GM21390 (cell line): Measurements from ENCODE around the gene NUP153.
"Not testable (repeated sequence)": the region's sequence is repeated elsewhere in the genome, so short reads cannot be mapped to it uniquely, and the experiment has no call there.

Source experiments
- ATAC-seq: cut with Tn5 transposase; IDR thresholded peaks from one replicate; pipeline ENCODE4 v1.9.1; 2021; ENCODE audit not compliant: unreplicated experiment

Gene NUP153

GRCh38 chr6:17714879-17715851 is 8.4 kb upstream of the NUP153 start:
- ATAC-seq = peak; percentile 89

- ATAC-seq = no peak
Measured at GRCh38 chr6:17714177-17714576, 7.5 kb upstream of the NUP153 start.

- no peak for ATAC-seq
Measured at GRCh38 chr6:17712576-17712975, 5.9 kb upstream of the NUP153 start.

- ATAC-seq = no peak
Measured at GRCh38 chr6:17710331-17710730, 3.6 kb upstream of the NUP153 start.

- no peak for ATAC-seq
Measured at GRCh38 chr6:17709476-17709875, 2.8 kb upstream of the NUP153 start.

- not testable (repeated sequence) for ATAC-seq
Measured at GRCh38 chr6:17708035-17708434, 1.3 kb upstream of the NUP153 start.

GRCh38 chr6:17707371-17707651 is 586 bp upstream of the NUP153 start:
- no peak for ATAC-seq

- ATAC-seq = peak; percentile 52
Measured at GRCh38 chr6:17705778-17706579, 746 bp downstream of the NUP153 start.

GRCh38 chr6:17705428-17705777 is 1.3 kb downstream of the NUP153 start:
- no peak for ATAC-seq

GRCh38 chr6:17703256-17703694 is 3.5 kb downstream of the NUP153 start:
- ATAC-seq = no peak

- ATAC-seq = no peak
Measured at GRCh38 chr6:17700421-17701416, 6.0 kb downstream of the NUP153 start.

- no peak for ATAC-seq
Measured at GRCh38 chr6:17691925-17692538, 14.7 kb downstream of the NUP153 start.

GRCh38 chr6:17688481-17688880 is 18.2 kb downstream of the NUP153 start:
- no peak for ATAC-seq

- ATAC-seq = no peak
Measured at GRCh38 chr6:17687136-17687535, 19.6 kb downstream of the NUP153 start.

GRCh38 chr6:17684134-17684533 is 22.6 kb downstream of the NUP153 start:
- ATAC-seq = no peak

- no peak for ATAC-seq
Measured at GRCh38 chr6:17683428-17683827, 23.3 kb downstream of the NUP153 start.

- no peak for ATAC-seq
Measured at GRCh38 chr6:17679726-17680125, 27.0 kb downstream of the NUP153 start.

GRCh38 chr6:17677602-17678001 is 29.1 kb downstream of the NUP153 start:
- no peak for ATAC-seq

- no peak for ATAC-seq
Measured at GRCh38 chr6:17673543-17674254, 33.0 kb downstream of the NUP153 start.
